MM.1S (cell line): ENCODE measurements around the gene DUS2.
"Not testable (repeated sequence)": the region's sequence is repeated elsewhere in the genome, so short reads cannot be mapped to it uniquely, and the experiment has no call there.

Source experiments
- DNase-seq: peaks from one replicate; pipeline ENCODE4 v3.0.0-alpha.2; 2015
- H2AFZ ChIP-seq: fragments of 300-600 bp; sonication (generic); 2 replicates; pipeline ENCODE4 v1.6.0; 2016; ENCODE audit warnings: antibody characterized with exemption, low read length
- H3F3A ChIP-seq: fragments of 300-600 bp; sonication (generic); 2 replicates; pipeline ENCODE4 v1.6.1; 2016; ENCODE audit warnings: mild to moderate bottlenecking, antibody characterized with exemption, low read length, moderate library complexity, mixed read lengths; ENCODE audit not compliant: insufficient read depth
- H3K27ac ChIP-seq: fragments of 300-600 bp; sonication (generic); 2 replicates; pipeline ENCODE4 v1.5.1; 2016; ENCODE audit warnings: mild to moderate bottlenecking, low read length
- H3K27me3 ChIP-seq: fragments of 300-600 bp; sonication (generic); replicated peaks from 2 replicates; pipeline ENCODE4 v1.6.0; 2016; ENCODE audit warnings: low read length; ENCODE audit not compliant: insufficient read depth
- H3K36me3 ChIP-seq: fragments of 300-600 bp; sonication (generic); replicated peaks from 2 replicates; pipeline ENCODE4 v1.6.1; 2016; ENCODE audit warnings: mild to moderate bottlenecking, low read length, mixed read lengths; ENCODE audit not compliant: insufficient read depth
- H3K4me1 ChIP-seq: fragments of 300-600 bp; sonication (generic); 2 replicates; pipeline ENCODE4 v1.6.1; 2016; ENCODE audit warnings: low read length, mixed read lengths
- H3K4me2 ChIP-seq: fragments of 300-600 bp; sonication (generic); 2 replicates; pipeline ENCODE4 v1.6.0; 2016; ENCODE audit warnings: low read depth, low read length
- H3K4me3 ChIP-seq: fragments of 300-600 bp; sonication (generic); 2 replicates; pipeline ENCODE4 v1.5.1; 2016; ENCODE audit warnings: low read length, mixed read lengths
- H3K79me2 ChIP-seq: fragments of 300-600 bp; sonication (generic); 2 replicates; pipeline ENCODE4 v1.6.1; 2016; ENCODE audit warnings: mixed run types, low read length, mixed read lengths
- H3K9ac ChIP-seq: fragments of 300-600 bp; sonication (generic); 2 replicates; pipeline ENCODE4 v1.6.1; 2016; ENCODE audit warnings: low read length, mixed read lengths
- H3K9me2 ChIP-seq: fragments of 300-600 bp; sonication (generic); replicated peaks from 2 replicates; pipeline ENCODE4 v1.6.1; 2016; ENCODE audit warnings: mild to moderate bottlenecking, low read length, mixed read lengths; ENCODE audit not compliant: insufficient read depth
- H3K9me3 ChIP-seq: fragments of 300-600 bp; sonication (generic); replicated peaks from 2 replicates; pipeline ENCODE4 v1.6.1; 2016; ENCODE audit warnings: mild to moderate bottlenecking, low read length, mixed read lengths; ENCODE audit not compliant: insufficient read depth
- H4K20me1 ChIP-seq: fragments of 300-600 bp; sonication (generic); 2 replicates; pipeline ENCODE4 v1.6.1; 2016; ENCODE audit warnings: mild to moderate bottlenecking, low read length, moderate library complexity, mixed read lengths; ENCODE audit not compliant: insufficient read depth
- CTCF ChIP-seq: fragments of 300-600 bp; sonication (generic); IDR thresholded peaks from 2 replicates; pipeline ENCODE4 v1.5.1; 2016; ENCODE audit warnings: antibody characterized with exemption, low read length, mixed read lengths
- EZH2 ChIP-seq: fragments of 300-600 bp; sonication (generic); optimal IDR thresholded peaks from 2 replicates; pipeline ENCODE3; 2017; ENCODE audit warnings: low read depth, mild to moderate bottlenecking, antibody characterized with exemption, low read length, mixed read lengths
- EZH2phosphoT487 ChIP-seq: fragments of 300-600 bp; sonication (generic); IDR thresholded peaks from 2 replicates; pipeline ENCODE4 v1.6.1; 2018; ENCODE audit warnings: antibody characterized with exemption, low read length

The DUS2 gene

GRCh38 chr16:67998779-67999688 lies 24.1 kb upstream of the DUS2 start, which contains the start of gene DPEP2:
Gene DPEP2, minus strand, starts transcription at chr16:67999484. Its CDS starts 6,272 bp downstream, at chr16:67993212.
- not testable (repeated sequence) for H3K27me3 ChIP-seq, H3K79me2 ChIP-seq, H3K4me1 ChIP-seq, H2AFZ ChIP-seq, H3F3A ChIP-seq, H3K9me3 ChIP-seq, H3K9me2 ChIP-seq, DNase-seq, H4K20me1 ChIP-seq, H3K9ac ChIP-seq, H3K27ac ChIP-seq, H3K4me2 ChIP-seq, H3K4me3 ChIP-seq, H3K36me3 ChIP-seq

GRCh38 chr16:67999985-68000384 lies 23.1 kb upstream of the DUS2 start:
- TF ChIP-seq EZH2 (no peak), EZH2phosphoT487 (no peak), CTCF (no peak)
- no peaks in the 10 kb centered on the region for H3K9me2 ChIP-seq
- no peaks in the 10 kb centered on the region for H3K27me3 ChIP-seq
- H3F3A ChIP-seq, result no peaks in the 10 kb centered on the region
- no peaks in the 10 kb centered on the region for H3K4me1 ChIP-seq
- no peak overlapping the region for H3K4me2 ChIP-seq
- no peak overlapping the region for H3K4me3 ChIP-seq
- H3K36me3 ChIP-seq, result no peaks in the 10 kb centered on the region
- H3K9me3 ChIP-seq, result no peaks in the 10 kb centered on the region
- no peaks in the 10 kb centered on the region for H3K79me2 ChIP-seq
- H2AFZ ChIP-seq, result no peak overlapping the region
- H4K20me1 ChIP-seq, result no peaks in the 10 kb centered on the region
- no peak for DNase-seq
- no peak overlapping the region for H3K27ac ChIP-seq
- no peak overlapping the region for H3K9ac ChIP-seq

- Histone ChIP-seq H4K20me1 (no peaks in the 10 kb centered on the region), H3K9me3 (no peaks in the 10 kb centered on the region), H3K9ac (no peak overlapping the region), H3K79me2 (no peaks in the 10 kb centered on the region), H3K27me3 (no peaks in the 10 kb centered on the region), H2AFZ (no peak overlapping the region), H3K36me3 (no peaks in the 10 kb centered on the region), H3K27ac (no peak overlapping the region), H3K4me2 (no peak overlapping the region), H3K4me3 (no peak overlapping the region), H3F3A (no peaks in the 10 kb centered on the region), H3K9me2 (no peaks in the 10 kb centered on the region), H3K4me1 (no peaks in the 10 kb centered on the region)
- TF ChIP-seq CTCF (no peak), EZH2phosphoT487 (no peak), EZH2 (no peak)
- no peak for DNase-seq
Measured at GRCh38 chr16:68000450-68000849, 22.6 kb upstream of the DUS2 start.

GRCh38 chr16:68003031-68003430 lies 20.1 kb upstream of the DUS2 start:
- DNase-seq, result no peak
- Histone ChIP-seq H3K4me1 (no peaks in the 10 kb centered on the region), H3K36me3 (no peaks in the 10 kb centered on the region), H3K27ac (no peak overlapping the region), H3K4me3 (no peak overlapping the region), H3K9me3 (no peaks in the 10 kb centered on the region), H3K9ac (no peak overlapping the region), H3K27me3 (no peaks in the 10 kb centered on the region), H2AFZ (no peak overlapping the region), H3K4me2 (no peak overlapping the region), H4K20me1 (no peaks in the 10 kb centered on the region), H3K79me2 (no peaks in the 10 kb centered on the region), H3F3A (no peaks in the 10 kb centered on the region), H3K9me2 (no peaks in the 10 kb centered on the region)
- TF ChIP-seq EZH2phosphoT487 (no peak), CTCF (no peak), EZH2 (no peak)
